GM10847 (cell line): Measurements from ENCODE around the gene CRIM1.

Experiments
- POLR2A ChIP-seq: IDR thresholded peaks from 2 replicates; pipeline ENCODE4 v1.6.1; 2011; ENCODE audit not compliant: insufficient read length; ENCODE audit errors: extremely low read depth

CRIM1 gene

GRCh38 chr2:36362291-36362690 is 6.7 kb downstream of the CRIM1 start:
- TF ChIP-seq POLR2A: no peak

GRCh38 chr2:36366491-36367120 is 11.0 kb downstream of the CRIM1 start:
- TF ChIP-seq POLR2A: no peak

- no peak for TF ChIP-seq POLR2A
Observed at GRCh38 chr2:36367486-36367885, 11.9 kb downstream of the CRIM1 start.

- TF ChIP-seq POLR2A: no peak
Observed at GRCh38 chr2:36367895-36368353, 12.3 kb downstream of the CRIM1 start.

GRCh38 chr2:36368438-36368837 is 12.9 kb downstream of the CRIM1 start:
- no peak for TF ChIP-seq POLR2A

- TF ChIP-seq POLR2A: no peak
Observed at GRCh38 chr2:36369163-36369562, 13.6 kb downstream of the CRIM1 start.

GRCh38 chr2:36369716-36370115 is 14.1 kb downstream of the CRIM1 start:
- no peak for TF ChIP-seq POLR2A

- no peak for TF ChIP-seq POLR2A
Observed at GRCh38 chr2:36370281-36370680, 14.7 kb downstream of the CRIM1 start.

GRCh38 chr2:36371070-36371874 is 15.7 kb downstream of the CRIM1 start:
- no peak for TF ChIP-seq POLR2A

- no peak for TF ChIP-seq POLR2A
Observed at GRCh38 chr2:36371928-36372391, 16.4 kb downstream of the CRIM1 start.

GRCh38 chr2:36373149-36373926 is 17.8 kb downstream of the CRIM1 start:
- TF ChIP-seq POLR2A: no peak

- no peak for TF ChIP-seq POLR2A
Observed at GRCh38 chr2:36374585-36374984, 19.0 kb downstream of the CRIM1 start.

GRCh38 chr2:36376319-36376765 is 20.8 kb downstream of the CRIM1 start:
- TF ChIP-seq POLR2A: no peak

- TF ChIP-seq POLR2A: no peak
Observed at GRCh38 chr2:36376992-36377738, 21.6 kb downstream of the CRIM1 start.
